ENCODE data around the gene ODAD2. TPM values are rescaled to one million over a fixed set of nuclear protein-coding genes. Genes with fewer than 3 reads are reported as not detected.

The ODAD2 gene
- total RNA-seq, 1 donor from 2014 or later, result 1.8 TPM

GRCh38 chr10:27861781-27862180 lies 137.1 kb downstream of the ODAD2 start:
- Histone ChIP-seq H3K4me3 (ENCODE audit: low read depth, low read length) (no peak overlapping the region), H3K36me3 (ENCODE audit: control insufficient read depth, insufficient read depth, low read length) (no peaks in the 10 kb centered on the region), H3K27me3 (ENCODE audit: control insufficient read depth, insufficient read depth, low read length) (no peaks in the 10 kb centered on the region)
- DNase-seq (ENCODE audit: low read depth), result no peak
- TF ChIP-seq, protein P1, sequence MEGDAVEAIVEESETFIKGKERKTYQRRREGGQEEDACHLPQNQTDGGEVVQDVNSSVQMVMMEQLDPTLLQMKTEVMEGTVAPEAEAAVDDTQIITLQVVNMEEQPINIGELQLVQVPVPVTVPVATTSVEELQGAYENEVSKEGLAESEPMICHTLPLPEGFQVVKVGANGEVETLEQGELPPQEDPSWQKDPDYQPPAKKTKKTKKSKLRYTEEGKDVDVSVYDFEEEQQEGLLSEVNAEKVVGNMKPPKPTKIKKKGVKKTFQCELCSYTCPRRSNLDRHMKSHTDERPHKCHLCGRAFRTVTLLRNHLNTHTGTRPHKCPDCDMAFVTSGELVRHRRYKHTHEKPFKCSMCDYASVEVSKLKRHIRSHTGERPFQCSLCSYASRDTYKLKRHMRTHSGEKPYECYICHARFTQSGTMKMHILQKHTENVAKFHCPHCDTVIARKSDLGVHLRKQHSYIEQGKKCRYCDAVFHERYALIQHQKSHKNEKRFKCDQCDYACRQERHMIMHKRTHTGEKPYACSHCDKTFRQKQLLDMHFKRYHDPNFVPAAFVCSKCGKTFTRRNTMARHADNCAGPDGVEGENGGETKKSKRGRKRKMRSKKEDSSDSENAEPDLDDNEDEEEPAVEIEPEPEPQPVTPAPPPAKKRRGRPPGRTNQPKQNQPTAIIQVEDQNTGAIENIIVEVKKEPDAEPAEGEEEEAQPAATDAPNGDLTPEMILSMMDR (IDR thresholded peaks at IDR 0.05; ENCODE audit: insufficient read depth, low read length, poor library complexity, severe bottlenecking), result no peak

DNA sequence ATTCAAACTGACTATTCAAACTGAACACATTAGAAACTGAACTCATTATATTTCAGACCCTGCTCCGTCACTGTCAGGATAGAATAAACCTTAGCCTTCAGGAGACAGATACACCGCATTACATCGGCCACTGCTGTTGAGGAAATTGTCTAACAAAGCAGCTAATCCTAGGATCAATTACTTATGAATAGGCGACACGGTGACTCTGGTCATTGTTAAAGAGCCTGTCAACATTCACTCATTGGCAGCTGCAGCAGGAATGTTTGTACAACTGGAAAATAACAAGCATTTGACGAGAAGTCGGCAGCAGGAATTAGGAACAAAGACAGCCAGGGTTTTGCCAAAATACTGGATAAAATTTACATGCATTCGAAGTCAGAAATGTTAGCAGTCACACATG lies 141.3 kb downstream of the ODAD2 start:
- Histone ChIP-seq H3K27me3 (ENCODE audit: control insufficient read depth, insufficient read depth, low read length) (no peaks in the 10 kb centered on the region), H3K36me3 (ENCODE audit: control insufficient read depth, insufficient read depth, low read length) (no peaks in the 10 kb centered on the region), H3K4me3 (ENCODE audit: low read depth, low read length) (no peak overlapping the region)
- DNase-seq (ENCODE audit: low read depth), result no peak
- TF ChIP-seq, protein P1 (IDR thresholded peaks at IDR 0.05; ENCODE audit: insufficient read depth, low read length, poor library complexity, severe bottlenecking), result no peak

DNA sequence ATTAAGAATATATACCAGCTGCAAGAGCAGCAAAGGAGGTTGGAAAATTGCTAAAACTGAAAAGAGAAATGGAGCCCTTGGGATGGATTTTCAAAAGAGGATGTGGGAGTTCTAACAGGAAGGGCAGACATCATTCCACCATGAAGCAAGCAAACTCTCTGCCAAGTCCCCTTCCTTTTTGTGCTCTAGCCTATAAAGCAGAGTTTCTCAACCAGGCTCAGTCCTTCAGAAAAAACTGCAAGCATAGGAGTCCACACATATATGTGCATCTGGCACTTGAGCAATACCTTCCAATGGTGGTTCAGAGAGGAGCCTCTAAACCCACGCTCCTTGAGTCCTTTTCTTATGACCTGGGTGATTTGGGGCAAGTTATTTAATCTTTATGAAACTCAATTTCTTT lies 154.7 kb downstream of the ODAD2 start:
- no peaks in the 10 kb centered on the region for H3K36me3 ChIP-seq (ENCODE audit: control insufficient read depth, insufficient read depth, low read length)
- TF ChIP-seq, protein P1 (IDR thresholded peaks at IDR 0.05; ENCODE audit: insufficient read depth, low read length, poor library complexity, severe bottlenecking), result no peak
- H3K27me3 ChIP-seq (ENCODE audit: control insufficient read depth, insufficient read depth, low read length), result no peaks in the 10 kb centered on the region
- DNase-seq (ENCODE audit: low read depth), result no peak
- no peak overlapping the region for H3K4me3 ChIP-seq (ENCODE audit: low read depth, low read length)

- Histone ChIP-seq H3K27me3 (ENCODE audit: control insufficient read depth, insufficient read depth, low read length) (no peaks in the 10 kb centered on the region), H3K4me3 (ENCODE audit: low read depth, low read length) (no peak overlapping the region), H3K36me3 (ENCODE audit: control insufficient read depth, insufficient read depth, low read length) (no peaks in the 10 kb centered on the region)
- no peak for DNase-seq (ENCODE audit: low read depth)
- TF ChIP-seq, protein P1 (IDR thresholded peaks at IDR 0.05; ENCODE audit: insufficient read depth, low read length, poor library complexity, severe bottlenecking), result no peak
Measured at GRCh38 chr10:27838901-27839300, 160.0 kb downstream of the ODAD2 start.

- Histone ChIP-seq H3K36me3 (ENCODE audit: control insufficient read depth, insufficient read depth, low read length) (no peaks in the 10 kb centered on the region), H3K27me3 (ENCODE audit: control insufficient read depth, insufficient read depth, low read length) (no peaks in the 10 kb centered on the region), H3K4me3 (ENCODE audit: low read depth, low read length) (no peak overlapping the region)
- TF ChIP-seq, protein P1 (IDR thresholded peaks at IDR 0.05; ENCODE audit: insufficient read depth, low read length, poor library complexity, severe bottlenecking), result no peak
- no peak for DNase-seq (ENCODE audit: low read depth)
Measured at GRCh38 chr10:27838361-27838760, 160.5 kb downstream of the ODAD2 start.

DNA sequence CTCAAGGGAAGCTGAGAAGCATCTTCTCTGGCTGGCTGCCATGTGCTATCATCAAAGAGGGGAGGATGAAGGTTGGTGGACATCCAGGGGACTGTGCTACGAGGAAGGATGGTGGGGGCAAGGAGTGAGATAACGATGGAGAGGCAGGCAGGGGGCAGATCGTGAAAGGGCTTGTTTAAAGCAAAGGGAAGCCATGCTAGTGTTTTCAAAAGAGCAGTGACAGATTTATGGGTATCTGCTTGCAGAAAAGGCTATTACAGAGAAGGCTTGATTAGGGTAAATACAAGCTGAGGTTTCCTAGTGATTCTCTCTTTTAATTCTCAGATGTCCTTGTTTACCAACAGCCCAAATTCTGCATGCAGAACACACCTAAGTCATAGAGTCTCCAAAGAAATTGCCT lies 164.4 kb downstream of the ODAD2 start:
- H3K27me3 ChIP-seq (ENCODE audit: control insufficient read depth, insufficient read depth, low read length), result no peaks in the 10 kb centered on the region
- TF ChIP-seq, protein P1 (IDR thresholded peaks at IDR 0.05; ENCODE audit: insufficient read depth, low read length, poor library complexity, severe bottlenecking), result no peak
- no peak for DNase-seq (ENCODE audit: low read depth)
- no peak overlapping the region for H3K4me3 ChIP-seq (ENCODE audit: low read depth, low read length)
- no peaks in the 10 kb centered on the region for H3K36me3 ChIP-seq (ENCODE audit: control insufficient read depth, insufficient read depth, low read length)
